HEK293 (cell line): ENCODE results near the gene TPGS1.

ENCODE experiments used
- ZBTB7A ChIP-seq: fragments of 450-650 bp; formaldehyde crosslinking; IDR thresholded peaks from 2 replicates; pipeline ENCODE4 v1.5.1; 2016; ENCODE audit warnings: low read depth, missing biosample characterization, missing genetic modification characterization
- ZNF24 ChIP-seq: fragments of 450-650 bp; formaldehyde crosslinking; IDR thresholded peaks from 2 replicates; pipeline ENCODE4 v1.5.1; 2016; ENCODE audit warnings: missing biosample characterization, missing genetic modification characterization
- ZNF248 ChIP-seq: fragments of 450-650 bp; formaldehyde crosslinking; IDR thresholded peaks from 2 replicates; pipeline ENCODE4 v1.5.1; 2017; ENCODE audit warnings: missing biosample characterization, missing genetic modification characterization
- ZNF354C ChIP-seq: fragments of 450-650 bp; formaldehyde crosslinking; IDR thresholded peaks from 2 replicates; pipeline ENCODE4 v1.5.1; 2016; ENCODE audit warnings: missing biosample characterization, missing genetic modification characterization, low read depth, borderline replicate concordance
- ZNF529 ChIP-seq: fragments of 450-650 bp; formaldehyde crosslinking; IDR thresholded peaks from 2 replicates; pipeline ENCODE4 v1.5.1; 2017; ENCODE audit warnings: missing genetic modification characterization, missing biosample characterization; ENCODE audit not compliant: insufficient replicate concordance
- ZNF660 ChIP-seq: fragments of 450-650 bp; IDR thresholded peaks from 2 replicates; pipeline ENCODE4 v1.5.1; 2018; ENCODE audit warnings: missing biosample characterization, mild to moderate bottlenecking, missing genetic modification characterization
- ZNF664 ChIP-seq: fragments of 450-650 bp; formaldehyde crosslinking; IDR thresholded peaks from 2 replicates; pipeline ENCODE4 v1.5.1; 2016; ENCODE audit warnings: missing biosample characterization, missing genetic modification characterization
- TF ChIP-seq, protein P1 (sequence below): fragments of 450-650 bp; formaldehyde crosslinking; IDR thresholded peaks from 2 replicates; pipeline ENCODE4 v1.5.1; 2016; ENCODE audit warnings: missing biosample characterization, missing genetic modification characterization
- TF ChIP-seq, protein P2 (sequence below): fragments of 450-650 bp; formaldehyde crosslinking; IDR thresholded peaks from 2 replicates; pipeline ENCODE4 v1.5.1; 2016; ENCODE audit warnings: missing biosample characterization, missing genetic modification characterization
- TF ChIP-seq, protein P3 (sequence below): fragments of 450-650 bp; formaldehyde crosslinking; IDR thresholded peaks from 2 replicates; pipeline ENCODE4 v1.5.1; 2016; ENCODE audit warnings: missing biosample characterization, missing genetic modification characterization

DNA sequence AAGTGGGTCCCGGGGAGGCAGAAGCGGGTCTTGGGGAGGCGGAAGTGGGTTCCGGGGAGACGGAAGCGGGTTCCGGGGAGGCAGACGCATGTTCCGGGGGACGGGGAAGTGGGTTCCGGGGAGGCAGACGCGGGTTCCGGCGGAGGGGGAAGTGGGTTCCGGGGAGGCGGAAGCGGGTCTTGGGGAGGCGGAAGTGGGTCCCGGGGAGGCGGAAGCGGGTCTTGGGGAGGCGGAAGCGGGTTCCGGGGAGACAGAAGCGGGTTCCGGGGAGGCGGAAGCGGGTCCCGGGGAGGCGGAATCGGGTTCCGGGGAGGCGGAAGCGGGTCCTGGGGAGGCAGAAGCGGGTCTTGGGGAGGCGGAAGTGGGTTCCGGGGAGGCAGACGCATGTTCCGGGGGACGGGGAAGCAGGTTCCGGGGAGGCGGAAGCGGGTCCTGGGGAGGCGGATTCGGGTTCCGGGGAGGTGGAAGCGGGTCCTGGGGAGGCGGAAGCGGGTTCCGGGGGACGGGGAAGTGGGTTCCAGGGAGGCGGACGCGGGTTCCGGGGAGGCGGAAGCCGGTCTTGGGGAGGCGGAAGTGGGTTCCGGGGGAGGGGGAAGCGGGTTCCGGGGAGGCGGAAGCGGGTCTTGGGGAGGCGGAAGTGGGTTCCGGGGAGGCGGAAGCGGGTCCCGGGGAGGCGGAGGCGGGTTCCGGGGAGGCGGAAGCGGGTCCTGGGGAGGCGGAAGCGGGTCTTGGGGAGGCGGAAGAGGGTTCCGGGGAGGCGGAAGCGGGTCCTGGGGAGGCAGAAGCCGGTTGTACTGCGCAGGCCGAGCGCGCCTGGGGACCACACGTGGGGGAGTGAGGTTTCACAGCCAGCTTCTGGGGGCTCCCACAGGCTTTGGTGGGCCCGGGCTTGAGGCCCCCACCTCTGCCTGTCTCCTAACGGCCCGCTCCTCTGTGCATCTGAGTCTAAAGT lies 48.9 kb upstream of the TPGS1 start:
- TF ChIP-seq ZBTB7A (tag by site-specific recombination): no peak
- TF ChIP-seq, protein P1, sequence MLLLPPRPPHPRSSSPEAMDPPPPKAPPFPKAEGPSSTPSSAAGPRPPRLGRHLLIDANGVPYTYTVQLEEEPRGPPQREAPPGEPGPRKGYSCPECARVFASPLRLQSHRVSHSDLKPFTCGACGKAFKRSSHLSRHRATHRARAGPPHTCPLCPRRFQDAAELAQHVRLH (tag by site-specific recombination): no peak
- TF ChIP-seq ZNF664 (tag by site-specific recombination): no peak
- TF ChIP-seq, protein P2, sequence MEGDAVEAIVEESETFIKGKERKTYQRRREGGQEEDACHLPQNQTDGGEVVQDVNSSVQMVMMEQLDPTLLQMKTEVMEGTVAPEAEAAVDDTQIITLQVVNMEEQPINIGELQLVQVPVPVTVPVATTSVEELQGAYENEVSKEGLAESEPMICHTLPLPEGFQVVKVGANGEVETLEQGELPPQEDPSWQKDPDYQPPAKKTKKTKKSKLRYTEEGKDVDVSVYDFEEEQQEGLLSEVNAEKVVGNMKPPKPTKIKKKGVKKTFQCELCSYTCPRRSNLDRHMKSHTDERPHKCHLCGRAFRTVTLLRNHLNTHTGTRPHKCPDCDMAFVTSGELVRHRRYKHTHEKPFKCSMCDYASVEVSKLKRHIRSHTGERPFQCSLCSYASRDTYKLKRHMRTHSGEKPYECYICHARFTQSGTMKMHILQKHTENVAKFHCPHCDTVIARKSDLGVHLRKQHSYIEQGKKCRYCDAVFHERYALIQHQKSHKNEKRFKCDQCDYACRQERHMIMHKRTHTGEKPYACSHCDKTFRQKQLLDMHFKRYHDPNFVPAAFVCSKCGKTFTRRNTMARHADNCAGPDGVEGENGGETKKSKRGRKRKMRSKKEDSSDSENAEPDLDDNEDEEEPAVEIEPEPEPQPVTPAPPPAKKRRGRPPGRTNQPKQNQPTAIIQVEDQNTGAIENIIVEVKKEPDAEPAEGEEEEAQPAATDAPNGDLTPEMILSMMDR (tag by site-specific recombination): no peak
- TF ChIP-seq ZNF354C: no peak
- TF ChIP-seq ZNF660: no peak
- TF ChIP-seq ZNF24 (tag by site-specific recombination): no peak
- no peak for TF ChIP-seq ZNF529
- TF ChIP-seq ZNF248: no peak
- TF ChIP-seq, protein P3, sequence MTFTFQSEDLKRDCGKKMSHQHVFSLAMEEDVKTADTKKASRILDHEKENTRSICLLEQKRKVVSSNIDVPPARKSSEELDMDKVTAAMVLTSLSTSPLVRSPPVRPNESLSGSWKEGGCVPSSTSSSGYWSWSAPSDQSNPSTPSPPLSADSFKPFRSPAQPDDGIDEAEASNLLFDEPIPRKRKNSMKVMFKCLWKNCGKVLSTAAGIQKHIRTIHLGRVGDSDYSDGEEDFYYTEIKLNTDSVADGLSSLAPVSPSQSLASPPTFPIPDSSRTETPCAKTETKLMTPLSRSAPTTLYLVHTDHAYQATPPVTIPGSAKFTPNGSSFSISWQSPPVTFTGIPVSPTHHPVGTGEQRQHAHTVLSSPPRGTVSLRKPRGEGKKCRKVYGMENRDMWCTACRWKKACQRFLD (tag by site-specific recombination): no peak
